ENCODE measurements around the gene KDM2B. TPM values are rescaled to one million over a fixed set of nuclear protein-coding genes. Genes with fewer than 3 reads are reported as not detected.

Gene KDM2B
- polyA plus RNA-seq, 1 donor from 2014 or later: 85.5 TPM

- no peak overlapping the region for H3K9ac ChIP-seq (ENCODE audit: low read length)
- H3K27me3 ChIP-seq (ENCODE audit: insufficient read depth, low read depth, low read length): no peaks in the 10 kb centered on the region
- no peak overlapping the region for H3K27ac ChIP-seq (ENCODE audit: low read length)
- no peak overlapping the region for H3K4me3 ChIP-seq (ENCODE audit: low read length)
- no peaks in the 10 kb centered on the region for H3K9me2 ChIP-seq (ENCODE audit: insufficient read depth, low read length)
- TF ChIP-seq REST (IDR thresholded peaks at IDR 0.05; ENCODE audit: borderline replicate concordance) (no peak), POLR2AphosphoS5 (IDR thresholded peaks at IDR 0.05) (no peak), CTCF (IDR thresholded peaks at IDR 0.05; ENCODE audit: poor library complexity, severe bottlenecking) (no peak), RAD21 (conservative IDR thresholded peaks at IDR 0.05) (no peak), TAF1 (IDR thresholded peaks at IDR 0.05; ENCODE audit: low read depth) (no peak), EP300 (conservative IDR thresholded peaks at IDR 0.05; ENCODE audit: poor library complexity, severe bottlenecking) (no peak), EZH2 (IDR thresholded peaks at IDR 0.05; ENCODE audit: borderline replicate concordance, insufficient read depth, low read length, poor library complexity, severe bottlenecking) (no peak)
- H3K79me2 ChIP-seq (replicated peaks; ENCODE audit: insufficient read depth, low read length): no peaks in the 10 kb centered on the region
- no peak overlapping the region for H3K4me2 ChIP-seq (ENCODE audit: low read length)
- no peaks in the 10 kb centered on the region for H4K20me1 ChIP-seq (ENCODE audit: insufficient read depth)
- no peak overlapping the region for H2AFZ ChIP-seq (ENCODE audit: low read depth, low read length)
- H3F3A ChIP-seq (ENCODE audit: insufficient read depth, low read length, poor library complexity, severe bottlenecking): no peaks in the 10 kb centered on the region
- H3K36me3 ChIP-seq (ENCODE audit: insufficient read depth, low read length): no peaks in the 10 kb centered on the region
- H3K9me3 ChIP-seq (ENCODE audit: low read length): no peaks in the 10 kb centered on the region
These were observed 197.2 kb downstream of the KDM2B start for GRCh38 chr12:121383601-121384021.

GRCh38 chr12:121379945-121380344 lies 200.9 kb downstream of the KDM2B start:
- no peak overlapping the region for H3K27ac ChIP-seq (ENCODE audit: low read length)
- TF ChIP-seq POLR2AphosphoS5 (IDR thresholded peaks at IDR 0.05) (no peak), RAD21 (conservative IDR thresholded peaks at IDR 0.05) (no peak), MXI1 (conservative IDR thresholded peaks at IDR 0.05; ENCODE audit: poor library complexity, severe bottlenecking) (no peak), CTCF (IDR thresholded peaks at IDR 0.05; ENCODE audit: poor library complexity, severe bottlenecking) (no peak), EZH2 (IDR thresholded peaks at IDR 0.05; ENCODE audit: borderline replicate concordance, insufficient read depth, low read length, poor library complexity, severe bottlenecking) (no peak), REST (IDR thresholded peaks at IDR 0.05; ENCODE audit: borderline replicate concordance) (no peak), TAF1 (IDR thresholded peaks at IDR 0.05; ENCODE audit: low read depth) (no peak), EP300 (conservative IDR thresholded peaks at IDR 0.05; ENCODE audit: poor library complexity, severe bottlenecking) (no peak), SMC3 (conservative IDR thresholded peaks at IDR 0.05; ENCODE audit: poor library complexity) (no peak)
- no peak overlapping the region for H3K4me2 ChIP-seq (ENCODE audit: low read length)

More at GRCh38 chr12:121379945-121380344, 200.9 kb downstream of the KDM2B start:
- no peaks in the 10 kb centered on the region for H3K9me3 ChIP-seq (ENCODE audit: low read length)
- no peak overlapping the region for H3K4me3 ChIP-seq (ENCODE audit: low read length)
- no peaks in the 10 kb centered on the region for H3F3A ChIP-seq (ENCODE audit: insufficient read depth, low read length, poor library complexity, severe bottlenecking)
- no peaks in the 10 kb centered on the region for H3K36me3 ChIP-seq (ENCODE audit: insufficient read depth, low read length)
- H3K9ac ChIP-seq (ENCODE audit: low read length): no peak overlapping the region
- H3K9me2 ChIP-seq (ENCODE audit: insufficient read depth, low read length): no peaks in the 10 kb centered on the region
- H4K20me1 ChIP-seq (ENCODE audit: insufficient read depth): no peaks in the 10 kb centered on the region
- no peaks in the 10 kb centered on the region for H3K79me2 ChIP-seq (replicated peaks; ENCODE audit: insufficient read depth, low read length)
- H3K27me3 ChIP-seq (ENCODE audit: insufficient read depth, low read depth, low read length): no peaks in the 10 kb centered on the region
- H2AFZ ChIP-seq (ENCODE audit: low read depth, low read length): no peak overlapping the region
